Activated CD4-positive, alpha-beta T cell treated with anti-CD3 and anti-CD28 coated beads for 4 hours (primary cell): Measurements from ENCODE around the gene S100A5.
"Not testable (repeated sequence)": the region's sequence is repeated elsewhere in the genome, so short reads cannot be mapped to it uniquely, and the experiment has no call there.

Source experiments
- DNase-seq, 2 donors: peaks; one replicate each; pipeline ENCODE4 v3.0.0-alpha.2; 2020

The S100A5 gene

GRCh38 chr1:153566414-153567371, 26.0 kb upstream of the S100A5 start:
- peak; percentile 90 to 93 for DNase-seq

GRCh38 chr1:153565529-153566374, 25.0 kb upstream of the S100A5 start, which contains the start of gene S100A2:
Gene S100A2 (minus strand): TSS chr1:153565844. CDS start chr1:153563877, 1,967 bp downstream.
- DNase-seq = peak; percentile 49 to 68

GRCh38 chr1:153563991-153564390, 23.3 kb upstream of the S100A5 start:
- DNase-seq = no peak

GRCh38 chr1:153563483-153563901, 22.8 kb upstream of the S100A5 start:
- DNase-seq = no peak

GRCh38 chr1:153562021-153562420, 21.3 kb upstream of the S100A5 start:
- not testable (repeated sequence) for DNase-seq

GRCh38 chr1:153561466-153561985, 20.8 kb upstream of the S100A5 start:
- no peak for DNase-seq

- no peak for DNase-seq
These were observed 20.2 kb upstream of the S100A5 start for GRCh38 chr1:153560771-153561465.

- DNase-seq = no peak
These were observed 19.5 kb upstream of the S100A5 start for GRCh38 chr1:153560241-153560640.

GRCh38 chr1:153557877-153558276, 17.1 kb upstream of the S100A5 start:
- no peak for DNase-seq

- DNase-seq = no peak
These were observed 15.6 kb upstream of the S100A5 start for GRCh38 chr1:153556348-153556747.

- DNase-seq = no peak
These were observed 13.3 kb upstream of the S100A5 start for GRCh38 chr1:153553830-153554541.

- DNase-seq = no peak
These were observed 12.4 kb upstream of the S100A5 start for GRCh38 chr1:153553096-153553495.

- DNase-seq = no peak
These were observed 11.6 kb upstream of the S100A5 start for GRCh38 chr1:153552335-153552734.

GRCh38 chr1:153550827-153551500, 10.2 kb upstream of the S100A5 start:
- DNase-seq = no peak

- DNase-seq = no peak
These were observed 9.6 kb upstream of the S100A5 start for GRCh38 chr1:153550398-153550758.

GRCh38 chr1:153549741-153550397, 9.1 kb upstream of the S100A5 start:
- DNase-seq = no peak

GRCh38 chr1:153548722-153549688, 8.3 kb upstream of the S100A5 start, which contains the start of gene S100A3:
Gene S100A3 (minus strand): TSS chr1:153549258. CDS start chr1:153548485, 773 bp downstream.
- no peak for DNase-seq

GRCh38 chr1:153547560-153548551, 7.1 kb upstream of the S100A5 start:
- DNase-seq = no peak
